Neuron (in vitro differentiated cells): Measurements from ENCODE around the gene ZNF496.
"Not testable (repeated sequence)": the region's sequence is repeated elsewhere in the genome, so short reads cannot be mapped to it uniquely, and the experiment has no call there.

Experiments used
- H2AFZ ChIP-seq: one replicate; pipeline ENCODE4 v1.6.1; 2013; ENCODE audit warnings: low read depth, mild to moderate bottlenecking, inconsistent platforms, low read length, moderate library complexity
- H3K27me3 ChIP-seq: one replicate; pipeline ENCODE4 v1.6.1; 2013; ENCODE audit warnings: low read length; ENCODE audit not compliant: insufficient read depth
- H3K36me3 ChIP-seq: one replicate; pipeline ENCODE4 v1.6.1; 2013; ENCODE audit warnings: low read length; ENCODE audit not compliant: insufficient read depth
- H3K4me1 ChIP-seq: one replicate; pipeline ENCODE4 v1.6.1; 2013; ENCODE audit warnings: low read length; ENCODE audit not compliant: insufficient read depth
- H3K4me3 ChIP-seq: 2 replicates; pipeline ENCODE4 v1.5.1; 2013; ENCODE audit warnings: mild to moderate bottlenecking, low read length, moderate library complexity
- H3K9me3 ChIP-seq: one replicate; pipeline ENCODE4 v1.6.1; 2013; ENCODE audit warnings: low read length

ZNF496 gene

GRCh38 chr1:247366926-247367645 is 35.4 kb upstream of the ZNF496 start:
- no peak overlapping the region for H2AFZ ChIP-seq

GRCh38 chr1:247366345-247366744 is 34.7 kb upstream of the ZNF496 start:
- not testable (repeated sequence) for H2AFZ ChIP-seq, H3K27me3 ChIP-seq, H3K36me3 ChIP-seq, H3K9me3 ChIP-seq, H3K4me3 ChIP-seq
- peaks cover 20% of the 10 kb centered on the region for H3K4me1 ChIP-seq

More at GRCh38 chr1:247366926-247367645, 35.4 kb upstream of the ZNF496 start:
- H3K4me1 ChIP-seq = peaks cover 19% of the 10 kb centered on the region
- H3K27me3 ChIP-seq = no peaks in the 10 kb centered on the region
- no peaks in the 10 kb centered on the region for H3K36me3 ChIP-seq
- H3K9me3 ChIP-seq = peaks cover 9% of the 10 kb centered on the region
- H3K4me3 ChIP-seq = no peak overlapping the region

DNA sequence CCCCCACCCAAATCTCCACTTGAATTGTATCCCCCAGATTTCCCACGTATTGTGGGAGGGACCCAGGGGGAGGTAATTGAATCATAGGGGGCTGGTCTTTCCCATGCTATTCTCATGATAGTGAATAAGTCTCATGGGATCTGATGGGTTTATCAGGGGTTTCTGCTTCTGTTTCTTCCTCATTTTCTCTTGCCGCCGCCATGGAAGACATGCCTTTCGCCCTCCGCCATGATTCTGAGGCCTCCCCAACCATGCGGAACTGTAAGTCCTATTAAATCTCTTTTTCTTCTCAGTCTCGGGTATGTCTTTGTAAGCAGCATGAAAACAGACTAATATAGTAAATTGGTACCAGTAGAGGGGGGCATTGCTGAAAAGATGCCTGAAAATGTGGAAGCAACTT is 33.4 kb upstream of the ZNF496 start:
- H3K27me3 ChIP-seq = no peaks in the 10 kb centered on the region
- H2AFZ ChIP-seq = no peak overlapping the region
- peaks cover 24% of the 10 kb centered on the region for H3K4me1 ChIP-seq
- H3K36me3 ChIP-seq = no peaks in the 10 kb centered on the region
- no peak overlapping the region for H3K4me3 ChIP-seq
- H3K9me3 ChIP-seq = peaks cover 9% of the 10 kb centered on the region

DNA sequence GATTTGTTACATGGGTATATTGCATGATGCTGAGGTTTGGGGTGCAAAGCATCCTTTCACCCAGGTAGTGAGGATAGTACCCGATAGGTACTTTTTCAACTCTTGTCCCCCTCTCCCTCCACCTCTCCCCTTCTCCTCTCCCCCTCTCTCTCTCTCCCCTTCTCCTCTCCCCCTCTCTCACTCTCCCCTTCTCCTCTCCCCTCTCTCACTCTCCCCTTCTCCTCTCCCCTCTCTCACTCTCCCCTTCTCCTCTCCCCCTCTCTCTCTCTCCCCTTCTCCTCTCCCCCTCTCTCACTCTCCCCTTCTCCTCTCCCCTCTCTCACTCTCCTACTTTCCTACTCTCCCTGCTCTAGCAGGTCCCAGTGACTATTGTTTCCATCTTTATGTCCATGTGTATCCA is 31.3 kb upstream of the ZNF496 start:
- H3K27me3 ChIP-seq, H3K9me3 ChIP-seq, H3K4me3 ChIP-seq, H3K36me3 ChIP-seq, H2AFZ ChIP-seq: not testable (repeated sequence)
- H3K4me1 ChIP-seq = peaks cover 12% of the 10 kb centered on the region

DNA sequence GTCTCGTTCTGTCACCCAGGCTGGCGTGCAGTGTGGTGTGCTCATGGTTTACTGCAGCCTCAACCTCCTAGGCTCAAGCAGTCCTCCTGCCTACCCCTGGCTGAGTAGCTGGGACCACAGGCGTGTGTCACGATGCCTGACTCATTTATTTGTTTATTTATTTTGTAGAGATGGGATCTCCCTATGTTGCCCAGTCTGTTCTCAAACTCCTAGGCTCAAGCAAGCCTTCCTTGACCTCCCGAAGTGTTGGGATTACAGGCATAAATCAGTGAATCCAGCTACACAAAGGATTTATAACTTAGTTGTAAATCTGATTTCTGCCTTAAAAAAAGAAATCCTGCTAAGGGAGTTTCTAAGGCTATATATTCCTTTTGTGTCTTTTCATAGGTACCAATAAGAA is 30.5 kb upstream of the ZNF496 start:
- Histone ChIP-seq H3K9me3 (peaks cover 9% of the 10 kb centered on the region), H3K27me3 (no peaks in the 10 kb centered on the region), H3K4me1 (peaks cover 5% of the 10 kb centered on the region), H3K36me3 (no peaks in the 10 kb centered on the region), H2AFZ (no peak overlapping the region), H3K4me3 (no peak overlapping the region)

- H2AFZ ChIP-seq = peak overlapping the region; percentile 10
- H3K4me1 ChIP-seq = peaks cover 5% of the 10 kb centered on the region
- no peaks in the 10 kb centered on the region for H3K36me3 ChIP-seq
- no peaks in the 10 kb centered on the region for H3K27me3 ChIP-seq
- peaks cover 5% of the 10 kb centered on the region for H3K9me3 ChIP-seq
- H3K4me3 ChIP-seq = no peak overlapping the region
Measured at GRCh38 chr1:247360991-247361731, 29.5 kb upstream of the ZNF496 start.

DNA sequence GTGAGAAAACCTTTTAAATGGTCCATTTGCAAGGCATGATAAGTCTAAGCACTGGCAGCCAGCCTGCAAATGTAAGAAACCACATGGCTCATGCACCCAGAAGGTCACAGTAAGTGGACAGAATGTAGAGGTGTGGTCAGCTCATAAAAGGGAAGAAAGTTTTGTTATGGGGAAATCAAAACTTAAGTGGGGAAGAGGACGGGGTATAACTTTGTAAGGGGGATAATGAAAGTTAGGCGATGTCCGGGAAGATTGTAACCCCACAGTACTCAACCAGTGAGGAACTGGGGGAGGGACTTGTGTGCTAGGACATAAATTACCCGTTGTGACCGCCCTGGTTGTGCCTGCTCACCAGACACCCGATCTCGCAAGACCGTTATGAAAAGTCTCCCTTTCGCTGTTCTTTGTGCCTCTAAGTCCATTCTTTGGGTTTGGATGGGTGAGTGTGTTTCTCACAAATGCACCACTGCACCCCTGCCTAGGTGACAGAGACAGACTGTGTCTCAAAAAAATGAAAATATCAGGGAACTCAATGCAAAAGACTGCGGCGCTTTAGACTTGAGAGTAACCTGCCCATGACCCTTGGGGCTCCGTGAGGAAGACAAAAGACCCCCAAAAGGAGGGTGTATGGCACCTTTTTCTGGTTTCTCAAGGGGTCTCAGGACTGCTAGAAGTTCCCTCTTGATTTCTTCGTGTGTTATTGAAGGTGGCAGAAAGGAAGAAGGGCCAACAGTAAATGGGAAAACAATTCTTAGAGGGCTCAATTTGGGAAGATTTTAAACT is 28.6 kb upstream of the ZNF496 start:
- no peaks in the 10 kb centered on the region for H3K27me3 ChIP-seq
- H3K4me3 ChIP-seq = no peak overlapping the region
- H3K9me3 ChIP-seq = peaks cover 5% of the 10 kb centered on the region
- H3K36me3 ChIP-seq = no peaks in the 10 kb centered on the region
- H2AFZ ChIP-seq = no peak overlapping the region
- H3K4me1 ChIP-seq = peaks cover 5% of the 10 kb centered on the region

DNA sequence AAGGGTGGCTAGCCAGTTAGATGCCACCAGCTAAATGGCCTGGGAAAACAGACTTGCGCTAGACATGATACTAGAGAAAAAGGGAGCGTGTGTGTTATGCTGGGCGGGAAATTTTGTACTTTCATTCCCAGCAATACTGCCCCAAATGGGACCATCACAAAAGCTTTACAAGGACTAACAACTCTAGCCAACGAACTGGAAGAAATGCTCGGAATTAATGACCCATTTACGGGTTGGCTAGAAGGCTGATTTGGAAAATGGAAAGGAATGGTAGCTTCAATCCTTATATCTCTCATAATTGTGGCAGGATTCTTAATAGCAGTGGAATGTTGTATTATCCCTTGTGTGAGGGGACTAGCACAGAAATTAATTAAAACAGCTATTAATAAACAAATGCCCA is 27.9 kb upstream of the ZNF496 start:
- Histone ChIP-seq H3K9me3 (peaks cover under 1% of the 10 kb centered on the region), H3K4me3 (no peak overlapping the region), H2AFZ (no peak overlapping the region), H3K27me3 (no peaks in the 10 kb centered on the region), H3K4me1 (peaks cover 5% of the 10 kb centered on the region), H3K36me3 (no peaks in the 10 kb centered on the region)

GRCh38 chr1:247358920-247359319 is 27.3 kb upstream of the ZNF496 start:
- H3K4me1 ChIP-seq = peaks cover 5% of the 10 kb centered on the region

GRCh38 chr1:247357781-247358211 is 26.1 kb upstream of the ZNF496 start:
- H3K4me3 ChIP-seq = no peak overlapping the region
- H2AFZ ChIP-seq = no peak overlapping the region
- H3K9me3 ChIP-seq = no peaks in the 10 kb centered on the region
- H3K36me3 ChIP-seq = no peaks in the 10 kb centered on the region
- H3K27me3 ChIP-seq = no peaks in the 10 kb centered on the region
- peaks cover 5% of the 10 kb centered on the region for H3K4me1 ChIP-seq

More at GRCh38 chr1:247358920-247359319, 27.3 kb upstream of the ZNF496 start:
- Histone ChIP-seq H3K4me3 (no peak overlapping the region), H3K27me3 (no peaks in the 10 kb centered on the region), H3K36me3 (no peaks in the 10 kb centered on the region), H2AFZ (no peak overlapping the region), H3K9me3 (no peaks in the 10 kb centered on the region)

DNA sequence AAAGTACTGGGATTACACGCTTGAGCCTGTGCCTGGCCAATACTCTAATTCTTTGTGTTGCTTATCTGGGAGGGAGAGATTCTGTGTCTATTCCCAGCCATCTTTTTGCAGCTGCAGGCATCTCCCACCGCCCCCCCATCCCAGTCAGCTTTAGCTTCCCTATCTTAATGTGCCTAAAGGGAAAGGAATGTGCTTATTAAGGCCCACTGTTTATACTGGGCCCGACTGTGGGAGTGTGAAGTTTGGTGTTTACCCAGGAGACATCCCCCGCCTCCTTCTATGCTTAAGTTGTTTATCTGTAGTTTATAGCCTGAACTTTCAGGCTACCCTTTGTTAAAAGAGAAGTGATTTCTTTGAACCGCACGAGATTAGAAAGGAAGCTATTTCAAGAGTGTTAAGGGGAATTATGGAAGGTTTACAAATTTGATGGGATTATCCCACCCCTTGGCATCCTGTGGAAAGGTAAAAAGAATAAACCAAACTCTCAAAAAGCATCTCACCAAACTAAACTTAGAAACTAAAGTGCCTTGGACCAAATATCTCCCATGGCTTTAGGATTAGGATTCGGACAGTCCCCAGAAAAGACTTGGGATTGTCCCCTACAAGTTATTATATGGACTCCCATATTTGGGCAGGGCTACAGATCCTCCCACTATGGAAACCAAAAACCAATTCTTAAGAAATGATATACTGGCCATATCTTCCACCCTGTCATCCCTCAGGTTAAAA is 25.5 kb upstream of the ZNF496 start:
- Histone ChIP-seq H2AFZ (no peak overlapping the region), H3K27me3 (no peaks in the 10 kb centered on the region), H3K9me3 (no peaks in the 10 kb centered on the region), H3K4me3 (no peak overlapping the region), H3K4me1 (peaks cover 5% of the 10 kb centered on the region), H3K36me3 (no peaks in the 10 kb centered on the region)

DNA sequence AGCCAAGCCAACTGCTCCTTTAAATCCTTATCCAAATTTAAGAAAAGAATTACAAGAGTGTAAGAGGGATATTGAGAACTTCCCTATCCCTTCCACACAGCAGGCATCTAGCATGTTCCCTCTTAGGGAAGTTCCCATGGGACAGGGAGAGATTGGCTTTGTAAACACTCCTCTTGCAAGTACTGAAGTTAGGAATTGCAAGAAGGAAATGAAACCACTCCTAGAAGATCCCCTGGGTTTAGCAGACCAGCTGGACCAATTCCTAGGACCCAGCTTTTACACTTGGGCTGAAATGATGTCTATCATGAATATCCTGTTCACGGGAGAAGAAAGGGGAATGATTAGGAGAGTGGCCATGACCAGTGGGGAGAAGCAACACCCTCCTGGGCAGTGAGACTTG is 23.5 kb upstream of the ZNF496 start:
- not testable (repeated sequence) for H3K9me3 ChIP-seq, H3K4me3 ChIP-seq, H2AFZ ChIP-seq, H3K36me3 ChIP-seq, H3K27me3 ChIP-seq, H3K4me1 ChIP-seq
